Right lobe of liver (tissue), 6 donors: ENCODE measurements around the gene ANKS6. TPM values are rescaled to one million over a fixed set of nuclear protein-coding genes. Genes with fewer than 3 reads are reported as not detected.

Experiments used
- ATAC-seq, 4 donors: fragments of 200-7000 bp; cut with Tn5 transposase; one replicate each; pipeline ENCODE4 v1.9.1; 2020; ENCODE audit warnings: mild to moderate bottlenecking in 4 of 4, moderate library complexity in 4 of 4
- DNase-seq, 3 donors: peaks; one replicate each; pipeline ENCODE4 v3.0.0-alpha.2; 2020
- H3K27ac ChIP-seq, 3 donors: fragments of 200-600 bp; one replicate each; pipeline ENCODE4 v1.8.0; 2022
- H3K27me3 ChIP-seq, 2 donors: fragments of 200-600 bp; one replicate each; pipeline ENCODE4 v1.8.0; 2022
- H3K36me3 ChIP-seq, 4 donors: fragments of 200-600 bp; sonication (generic) in 1 of 4; one replicate each; pipeline versions ENCODE4 v1.5.1 to v1.8.0; 2017 to 2022; ENCODE audit warnings: control low read depth in 1 of 4
- H3K4me1 ChIP-seq, 4 donors: fragments of 200-600 bp; sonication (generic) in 1 of 4; one replicate each; pipeline versions ENCODE4 v1.5.1 to v1.8.0; 2017 to 2022; ENCODE audit warnings: control low read depth in 1 of 4
- H3K4me3 ChIP-seq, 3 donors: fragments of 200-600 bp; one replicate each; pipeline ENCODE4 v1.8.0; 2022
- H3K9me3 ChIP-seq, 4 donors: fragments of 200-600 bp; sonication (generic) in 1 of 4; one replicate each; pipeline versions ENCODE4 v1.5.1 to v1.8.0; 2017 to 2022; ENCODE audit warnings: control low read depth in 1 of 4
- CTCF ChIP-seq, 4 donors: fragments of 200-600 bp in 3 of 4; fragments of 450-650 bp in 1 of 4; IDR thresholded peaks; one replicate each; pipeline versions ENCODE4 v1.5.1 to v1.8.0; 2016 to 2022; ENCODE audit warnings: antibody characterized with exemption in 4 of 4, mild to moderate bottlenecking in 2 of 4
- POLR2A ChIP-seq: fragments of 450-650 bp; IDR thresholded peaks from one replicate; pipeline ENCODE4 v1.6.1; 2017; ENCODE audit warnings: antibody characterized with exemption, mild to moderate bottlenecking
- WGBS: methylation state at CpG from one replicate; pipeline ENCODE4 v1.1.6; 2018; ENCODE audit warnings: low coverage, low lambda C conversion rate; ENCODE audit not compliant: insufficient coverage; ENCODE audit errors: missing lambda C conversion rate; 5-methylcytosine and 5-hydroxymethylcytosine counted together
- intact Hi-C, 2 donors: fragments of 100-400 bp; cut with DNase I; formaldehyde crosslinking; loops; one replicate each; pipeline versions ENCODE4 v1.11.2 to v1.14.1; 2022
- total RNA-seq, 6 experiments: library from RNA; depleted of rRNA in 2 of 6; stranded (reverse); fragments of >200 nt in 2 of 6; fragmentation: NEBNext Ultra II Directional in 3 of 6; extraction: Animal tissue kit (Norgen Biotek cat#: 25700) in 3 of 6; gene quantifications; one replicate each; pipeline versions ENCODE4 v1.1.0 to v1.2.4, GENCODE V29; 2016 to 2023
- donor health status: DM: no; HTN: yes; CAD: no.
- donor health status: DM: no; HTN: no; CAD: no.
- donor health status: DM: no; HTN: no; CAD: no.
- donor health status: DM: no; HTN: yes; CAD: no.
- donor health status: DM: no; HTN: yes; CAD: no.

The ANKS6 gene
- total RNA-seq, 6 experiments from 2014 or later = 3.7 to 7.9 (median 4.7) TPM

GRCh38 chr9:98798254-98798653, 1.9 kb upstream of the ANKS6 start:
- no peak for TF ChIP-seq POLR2A
- TF ChIP-seq CTCF (IDR thresholded peaks at IDR 0.05) = no peak
- Histone ChIP-seq H3K4me1 (no peaks in the 10 kb centered on the region), H3K4me3 (no peak overlapping the region), H3K36me3 (no peaks in the 10 kb centered on the region), H3K9me3 (no peaks in the 10 kb centered on the region), H3K27ac (no peak overlapping the region), H3K27me3 (no peaks in the 10 kb centered on the region)
- 88% methylated on average over 3 of the region's 3 CpGs for WGBS
- ATAC-seq (no peak), DNase-seq (no peak)
- intact Hi-C loops = no loop called here

GRCh38 chr9:98797491-98797890, 1.1 kb upstream of the ANKS6 start:
- H3K27me3 ChIP-seq = no peaks in the 10 kb centered on the region
- 82% methylated on average over 4 of the region's 4 CpGs for WGBS
- no peaks in the 10 kb centered on the region for H3K9me3 ChIP-seq
- ATAC-seq (no peak), DNase-seq (no peak)
- H3K4me1 ChIP-seq = no peaks in the 10 kb centered on the region
- H3K36me3 ChIP-seq = no peaks in the 10 kb centered on the region
- TF ChIP-seq POLR2A = no peak
- no peak for TF ChIP-seq CTCF (IDR thresholded peaks at IDR 0.05)
- H3K27ac ChIP-seq = no peak overlapping the region
- intact Hi-C loops = no loop called here
- H3K4me3 ChIP-seq = no peak overlapping the region

- ATAC-seq (peak; percentile 4 to 44 (median 10)), DNase-seq (peak in 1 of 3 donors; percentile 43)
- intact Hi-C loops = no loop called here
- no peaks in the 10 kb centered on the region for H3K27me3 ChIP-seq
- H3K9me3 ChIP-seq = no peaks in the 10 kb centered on the region
- H3K27ac ChIP-seq = no peak overlapping the region
- H3K36me3 ChIP-seq = no peaks in the 10 kb centered on the region
- no peaks in the 10 kb centered on the region for H3K4me1 ChIP-seq
- 0% methylated on average over 9 of the region's 48 CpGs for WGBS
- peak overlapping the region; percentile 55 to 71 (median 59) for H3K4me3 ChIP-seq
- no peak for TF ChIP-seq CTCF (IDR thresholded peaks at IDR 0.05)
- no peak for TF ChIP-seq POLR2A
These were observed 388 bp downstream of the ANKS6 start for GRCh38 chr9:98795970-98796363.

- H3K27ac ChIP-seq = no peak overlapping the region
These were observed 930 bp downstream of the ANKS6 start for GRCh38 chr9:98795295-98795955.

More at GRCh38 chr9:98795295-98795955, 930 bp downstream of the ANKS6 start:
- ATAC-seq (no peak), DNase-seq (peak in 1 of 3 donors; percentile 30)
- no peaks in the 10 kb centered on the region for H3K9me3 ChIP-seq
- peak overlapping the region; percentile 55 to 71 (median 59) for H3K4me3 ChIP-seq
- 69% methylated on average over 7 of the region's 12 CpGs for WGBS
- no peaks in the 10 kb centered on the region for H3K4me1 ChIP-seq
- TF ChIP-seq POLR2A (no peak), CTCF (IDR thresholded peaks at IDR 0.05) (no peak)
- intact Hi-C loops = no loop called here
- no peaks in the 10 kb centered on the region for H3K36me3 ChIP-seq
- no peaks in the 10 kb centered on the region for H3K27me3 ChIP-seq
